NCI-H1436 (cell line): ENCODE results near the gene PPP1R14C.
"Not testable (repeated sequence)": the region's sequence is repeated elsewhere in the genome, so short reads cannot be mapped to it uniquely, and the experiment has no call there.

Experiments
- DNase-seq: peaks from one replicate; lab custom pipeline; 2025; lab: John Stamatoyannopoulos, UW

Gene PPP1R14C

GRCh38 chr6:150142670-150143515, at the start of gene PPP1R14C:
Gene PPP1R14C, plus strand, starts transcription at chr6:150143044. Its CDS starts 149 bp downstream, at chr6:150143193.
- DNase-seq: no peak

- no peak for DNase-seq
Measured at GRCh38 chr6:150093397-150093796, 49.4 kb upstream of the PPP1R14C start.

GRCh38 chr6:150098155-150098554, 44.7 kb upstream of the PPP1R14C start:
- DNase-seq: no peak

- DNase-seq: no peak
Measured at GRCh38 chr6:150099546-150099945, 43.3 kb upstream of the PPP1R14C start.

- DNase-seq: no peak
Measured at GRCh38 chr6:150099953-150100352, 42.9 kb upstream of the PPP1R14C start.

GRCh38 chr6:150100745-150101144, 42.1 kb upstream of the PPP1R14C start:
- DNase-seq: no peak

- DNase-seq: no peak
Measured at GRCh38 chr6:150102750-150103270, 40.0 kb upstream of the PPP1R14C start.

GRCh38 chr6:150112233-150112632, 30.6 kb upstream of the PPP1R14C start:
- DNase-seq: no peak

GRCh38 chr6:150115769-150116168, 27.1 kb upstream of the PPP1R14C start:
- no peak for DNase-seq

GRCh38 chr6:150116200-150116800, 26.5 kb upstream of the PPP1R14C start:
- no peak for DNase-seq

- DNase-seq: no peak
Measured at GRCh38 chr6:150118203-150118602, 24.6 kb upstream of the PPP1R14C start.

- DNase-seq: no peak
Measured at GRCh38 chr6:150118627-150119026, 24.2 kb upstream of the PPP1R14C start.

- no peak for DNase-seq
Measured at GRCh38 chr6:150119173-150119572, 23.7 kb upstream of the PPP1R14C start.

- DNase-seq: no peak
Measured at GRCh38 chr6:150123645-150124044, 19.2 kb upstream of the PPP1R14C start.

GRCh38 chr6:150124235-150124634, 18.6 kb upstream of the PPP1R14C start:
- no peak for DNase-seq

GRCh38 chr6:150126641-150127291, 16.1 kb upstream of the PPP1R14C start:
- no peak for DNase-seq

- no peak for DNase-seq
Measured at GRCh38 chr6:150128425-150128824, 14.4 kb upstream of the PPP1R14C start.

GRCh38 chr6:150129616-150130505, 13.0 kb upstream of the PPP1R14C start:
- DNase-seq: no peak

GRCh38 chr6:150133686-150134085, 9.2 kb upstream of the PPP1R14C start:
- DNase-seq: no peak

- DNase-seq: no peak
Measured at GRCh38 chr6:150134280-150134920, 8.4 kb upstream of the PPP1R14C start.

- not testable (repeated sequence) for DNase-seq
Measured at GRCh38 chr6:150137711-150138110, 5.1 kb upstream of the PPP1R14C start.
